Fibroblast of the aortic adventitia (primary cell): Measurements from ENCODE around the gene ADGRG1. TPM values are rescaled to one million over a fixed set of nuclear protein-coding genes. Genes with fewer than 3 reads are reported as not detected.

Experiments
- DNase-seq: peaks from one replicate; pipeline ENCODE4 v3.0.0-alpha.2; 2010; ENCODE audit warnings: low read depth
- H3K4me3 ChIP-seq: 2 replicates; pipeline ENCODE4 v1.5.1; 2011; ENCODE audit warnings: low read depth, mild to moderate bottlenecking, control low read depth, low read length, moderate library complexity
- total RNA-seq: library from RNA; depleted of rRNA; stranded (reverse); fragments of >200 nt; gene quantifications from 2 replicates; pipeline ENCODE4 v1.2.3, GENCODE V29; 2012; ENCODE audit warnings: low replicate concordance
- TF ChIP-seq, protein P1 (sequence below): IDR thresholded peaks from 2 replicates; pipeline ENCODE4 v1.5.1; 2011; ENCODE audit warnings: mild to moderate bottlenecking, low read length, control low read depth, inconsistent platforms; ENCODE audit not compliant: insufficient read depth

Gene ADGRG1
- total RNA-seq, 1 donor: 9.8 TPM

DNA sequence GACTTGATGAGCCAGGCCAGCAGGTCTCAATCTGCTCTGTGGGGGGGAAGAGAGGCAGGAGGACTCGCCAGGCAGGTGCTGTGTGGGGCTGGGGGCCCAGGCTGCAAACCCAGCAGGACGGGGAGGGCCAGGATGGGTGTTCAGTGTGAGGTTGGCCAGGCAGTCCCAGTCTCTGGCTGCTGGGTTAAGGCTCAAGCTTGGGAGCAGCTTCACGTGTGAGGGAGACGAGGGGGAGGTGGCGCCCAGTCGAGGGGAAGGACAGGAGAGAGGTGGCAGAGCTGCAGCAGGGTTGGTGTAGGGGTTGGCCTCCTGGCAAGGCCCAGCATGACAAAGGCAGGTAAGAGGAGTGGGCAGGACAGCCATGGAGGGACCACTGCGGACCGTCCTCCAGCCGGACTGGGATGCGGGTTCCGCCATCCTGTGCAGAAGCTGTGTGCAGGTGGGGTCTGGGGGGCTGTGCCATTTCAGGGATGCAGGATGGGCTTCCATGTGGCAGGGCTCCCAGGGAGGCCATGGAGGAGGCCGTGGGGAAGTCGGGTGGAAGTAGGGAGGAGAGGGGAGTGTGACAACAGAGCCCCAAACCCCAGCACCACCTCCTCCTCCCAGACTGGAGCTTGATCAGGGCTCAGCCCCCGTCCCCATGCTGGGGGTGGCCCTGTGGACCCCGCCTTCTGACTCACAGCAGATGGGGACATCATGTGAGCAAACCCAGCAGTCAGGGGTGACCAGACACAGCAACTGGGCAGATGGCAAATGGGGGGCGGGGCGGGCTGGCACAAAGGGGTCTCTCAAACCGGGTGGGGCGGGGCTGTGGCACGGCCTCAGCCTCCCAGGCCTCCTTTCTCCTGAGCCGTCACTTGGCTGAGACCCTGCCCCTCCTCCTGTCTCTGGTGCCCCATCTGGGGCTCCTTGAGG lies 2.8 kb downstream of the ADGRG1 start:
- no peak for DNase-seq
- TF ChIP-seq, protein P1, sequence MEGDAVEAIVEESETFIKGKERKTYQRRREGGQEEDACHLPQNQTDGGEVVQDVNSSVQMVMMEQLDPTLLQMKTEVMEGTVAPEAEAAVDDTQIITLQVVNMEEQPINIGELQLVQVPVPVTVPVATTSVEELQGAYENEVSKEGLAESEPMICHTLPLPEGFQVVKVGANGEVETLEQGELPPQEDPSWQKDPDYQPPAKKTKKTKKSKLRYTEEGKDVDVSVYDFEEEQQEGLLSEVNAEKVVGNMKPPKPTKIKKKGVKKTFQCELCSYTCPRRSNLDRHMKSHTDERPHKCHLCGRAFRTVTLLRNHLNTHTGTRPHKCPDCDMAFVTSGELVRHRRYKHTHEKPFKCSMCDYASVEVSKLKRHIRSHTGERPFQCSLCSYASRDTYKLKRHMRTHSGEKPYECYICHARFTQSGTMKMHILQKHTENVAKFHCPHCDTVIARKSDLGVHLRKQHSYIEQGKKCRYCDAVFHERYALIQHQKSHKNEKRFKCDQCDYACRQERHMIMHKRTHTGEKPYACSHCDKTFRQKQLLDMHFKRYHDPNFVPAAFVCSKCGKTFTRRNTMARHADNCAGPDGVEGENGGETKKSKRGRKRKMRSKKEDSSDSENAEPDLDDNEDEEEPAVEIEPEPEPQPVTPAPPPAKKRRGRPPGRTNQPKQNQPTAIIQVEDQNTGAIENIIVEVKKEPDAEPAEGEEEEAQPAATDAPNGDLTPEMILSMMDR: no peak
- no peak overlapping the region for H3K4me3 ChIP-seq

DNA sequence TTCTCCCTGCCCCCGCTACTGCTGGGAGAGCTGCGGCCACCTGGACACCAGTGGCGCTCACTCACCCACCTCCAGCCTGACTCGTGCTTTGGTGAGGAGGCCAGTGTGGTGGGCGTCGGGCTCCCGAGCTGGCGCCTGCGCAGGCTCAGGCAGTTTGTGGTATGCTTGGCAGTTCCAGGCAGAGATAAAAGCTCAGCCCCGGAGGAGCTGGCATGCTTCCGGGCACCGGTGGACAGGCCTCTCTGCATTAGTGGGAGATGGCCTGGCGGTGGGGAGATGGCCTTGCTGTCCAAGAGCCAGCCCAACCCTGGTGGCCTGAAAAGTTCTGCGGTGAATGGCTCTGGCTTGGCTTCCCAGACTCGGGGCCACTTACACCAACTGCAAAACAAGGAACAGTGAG lies 4.1 kb downstream of the ADGRG1 start:
- DNase-seq: peak; percentile 29
- TF ChIP-seq, protein P1: no peak
- H3K4me3 ChIP-seq: no peak overlapping the region

DNA sequence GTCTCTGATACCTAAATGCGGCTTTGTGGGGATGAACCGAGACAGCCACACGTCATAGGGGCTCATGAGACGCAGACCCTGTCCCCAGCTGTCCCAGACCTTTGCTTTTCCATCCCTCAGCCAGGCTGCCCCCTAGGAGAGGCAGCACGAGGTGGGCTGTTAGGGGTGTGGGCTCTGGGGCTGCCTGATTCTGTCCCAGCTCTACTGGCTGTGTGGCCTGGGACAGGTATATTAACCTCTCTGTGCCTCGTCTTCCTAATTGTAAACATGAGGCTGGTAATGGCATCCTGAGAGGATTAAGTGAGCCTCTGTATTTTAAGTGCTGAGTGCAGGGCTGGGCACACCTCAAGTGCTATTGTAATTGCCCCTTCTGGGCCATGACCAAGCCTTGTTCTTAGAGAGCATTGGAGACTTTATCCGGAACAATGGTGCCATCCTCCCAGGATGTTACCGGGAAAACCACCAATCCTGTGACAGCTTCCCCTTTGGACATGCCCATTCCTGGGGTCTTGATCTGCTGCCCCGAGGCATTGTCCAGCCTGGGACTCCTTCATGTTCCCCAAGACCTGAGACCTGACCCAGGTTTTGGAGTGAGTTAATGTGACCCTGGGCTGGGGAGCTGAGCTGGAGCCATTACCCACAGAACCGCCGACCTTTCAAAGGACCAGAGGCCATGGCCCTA lies 5.1 kb downstream of the ADGRG1 start:
- H3K4me3 ChIP-seq: no peak overlapping the region
- DNase-seq: no peak
- TF ChIP-seq, protein P1: no peak

DNA sequence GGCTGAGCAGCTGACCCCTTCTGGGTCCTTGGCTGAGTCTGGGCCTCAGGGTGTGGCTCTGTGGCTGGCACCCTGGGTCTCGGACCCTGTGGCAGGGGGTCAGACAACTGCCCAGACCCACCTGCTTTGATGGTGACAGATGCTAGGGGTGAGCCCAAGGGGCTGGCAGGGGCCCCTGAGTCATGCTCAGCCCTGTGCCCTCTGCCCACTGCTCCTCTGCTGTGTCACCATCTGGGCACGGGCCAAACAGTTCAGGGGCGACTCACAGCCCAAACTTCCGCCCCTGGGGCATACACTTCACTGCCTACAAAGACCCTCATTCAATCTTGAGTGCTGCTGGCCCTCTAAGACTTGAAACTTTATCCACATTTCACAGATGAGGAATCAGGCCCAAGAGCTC lies 5.7 kb downstream of the ADGRG1 start:
- TF ChIP-seq, protein P1: no peak
- DNase-seq: no peak
- no peak overlapping the region for H3K4me3 ChIP-seq

DNA sequence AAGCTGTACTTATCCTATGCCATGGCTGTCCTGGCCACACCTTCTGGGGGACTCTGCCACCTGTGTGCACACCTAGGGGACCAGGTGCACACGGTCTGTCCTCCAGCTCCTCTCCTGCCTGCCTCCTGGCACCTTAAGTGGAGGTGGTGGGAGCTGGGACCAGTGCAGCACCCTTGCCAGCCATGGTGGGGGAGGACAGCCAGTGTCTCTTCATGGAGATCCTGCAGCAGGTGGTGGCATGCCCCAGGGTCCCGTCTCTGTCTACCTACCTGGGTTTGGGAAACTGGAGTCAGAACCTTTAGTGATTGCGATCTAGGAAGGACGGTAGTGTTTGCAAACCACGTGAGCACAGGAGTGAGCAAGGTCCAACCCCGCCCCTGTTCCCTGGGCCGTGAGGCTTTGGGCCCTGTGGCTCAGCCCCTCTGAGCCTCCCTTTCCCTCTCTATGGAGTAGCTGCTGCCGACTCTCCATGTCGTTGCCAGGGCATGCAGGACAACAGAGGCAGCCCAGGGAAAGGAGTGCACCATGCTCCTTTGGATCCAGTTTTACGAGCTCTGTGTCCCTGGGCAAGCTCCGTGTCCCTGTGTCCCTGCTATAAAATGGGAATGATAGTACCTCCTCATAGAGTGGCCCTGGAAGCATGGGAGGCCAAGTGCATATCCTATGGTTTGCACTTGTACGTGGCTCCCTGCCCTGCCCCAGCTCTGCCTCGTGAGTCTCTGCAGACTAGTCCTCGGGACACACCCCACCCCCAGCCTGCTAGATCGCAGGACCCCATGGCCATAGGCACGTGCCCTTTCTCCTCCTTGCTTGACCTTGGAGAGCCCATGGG lies 7.1 kb downstream of the ADGRG1 start:
- DNase-seq: no peak
- TF ChIP-seq, protein P1: no peak
- H3K4me3 ChIP-seq: no peak overlapping the region

DNA sequence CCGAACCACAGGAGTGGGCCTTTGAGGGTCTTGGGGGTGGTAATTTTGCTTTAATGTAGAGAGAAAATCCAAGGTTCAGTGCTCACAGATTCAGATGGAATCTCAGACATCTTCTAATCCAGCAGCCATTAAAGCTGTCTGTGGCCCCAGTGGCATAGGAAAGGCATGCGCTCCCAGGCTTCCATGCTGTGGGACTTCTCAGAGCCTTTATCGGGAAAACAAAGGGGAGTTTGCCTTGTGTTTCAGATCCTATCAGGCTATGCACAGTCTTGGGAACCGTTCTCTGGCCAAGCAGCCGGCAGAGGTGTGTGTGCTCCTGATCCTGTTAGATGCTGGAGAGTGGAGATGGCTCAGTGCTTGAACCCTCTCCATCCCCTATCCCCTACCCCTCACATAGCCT lies 7.8 kb downstream of the ADGRG1 start:
- TF ChIP-seq, protein P1: no peak
- no peak overlapping the region for H3K4me3 ChIP-seq
- DNase-seq: no peak
